ENCODE data around the gene KAT2A.

The KAT2A gene

GRCh38 chr17:42094375-42095069 is 26.6 kb downstream of the KAT2A start:
- DNase-seq (ENCODE audit: low read depth), result no peak

DNA sequence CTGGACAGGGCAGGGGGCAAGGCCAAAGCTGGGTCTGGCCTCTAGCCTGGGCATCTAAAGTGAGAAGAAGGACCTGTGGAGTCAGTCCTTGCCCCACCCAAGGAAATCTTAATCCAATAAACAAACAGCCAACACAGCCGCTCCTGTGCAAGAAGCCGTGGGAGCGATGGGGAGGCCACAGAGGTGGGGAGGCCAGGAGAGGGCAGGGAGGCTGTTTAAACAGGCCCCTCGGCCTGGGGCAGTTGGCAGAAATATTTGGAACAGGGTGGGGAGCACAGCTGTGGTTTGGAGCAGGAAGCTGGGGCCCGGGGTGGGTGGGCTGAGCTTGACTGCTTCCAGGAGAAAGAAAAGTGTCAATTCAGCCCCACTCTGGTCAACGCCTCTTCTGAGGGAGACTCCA is 28.2 kb downstream of the KAT2A start:
- no peak for DNase-seq (ENCODE audit: low read depth)

DNA sequence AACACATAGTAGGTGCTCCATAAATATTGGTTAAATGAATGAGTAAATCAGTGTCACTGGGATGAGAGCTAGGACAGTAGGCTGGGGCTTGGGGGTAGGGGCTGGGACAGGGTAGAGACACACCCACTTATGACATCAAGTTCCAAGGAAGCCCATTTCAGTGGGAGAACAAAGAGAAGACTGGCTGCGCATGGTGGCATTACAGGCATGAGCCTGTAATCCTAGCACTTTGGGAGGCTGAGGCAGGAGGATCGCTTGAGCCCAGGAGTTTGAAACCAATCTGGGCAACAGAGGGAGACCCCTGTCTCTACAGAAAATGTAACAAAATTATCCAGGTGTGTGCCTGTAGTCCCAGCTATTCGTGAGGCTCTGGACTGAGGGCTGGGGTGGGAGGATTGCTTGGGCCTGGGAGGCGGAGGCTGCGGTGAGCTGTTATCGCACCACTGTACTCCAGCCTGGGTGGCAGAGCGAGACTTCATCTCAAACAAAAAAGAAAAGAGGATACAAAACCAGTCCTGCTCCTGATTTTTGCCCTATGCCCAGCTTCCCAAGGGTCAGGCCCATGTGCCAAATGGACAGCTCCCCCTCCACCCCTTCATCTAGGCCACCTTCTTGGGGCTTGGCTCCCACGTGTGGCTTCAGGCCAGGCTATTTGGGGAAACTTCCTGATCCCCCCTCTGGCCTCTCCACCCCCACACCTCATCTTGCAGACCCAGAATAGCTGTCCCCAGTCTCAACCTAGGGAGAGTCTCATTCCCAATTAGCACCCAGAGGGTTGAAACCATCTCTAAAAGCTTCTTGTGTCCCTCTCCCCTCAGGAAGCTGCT is 30.0 kb downstream of the KAT2A start:
- no peak for DNase-seq (ENCODE audit: low read depth)

DNA sequence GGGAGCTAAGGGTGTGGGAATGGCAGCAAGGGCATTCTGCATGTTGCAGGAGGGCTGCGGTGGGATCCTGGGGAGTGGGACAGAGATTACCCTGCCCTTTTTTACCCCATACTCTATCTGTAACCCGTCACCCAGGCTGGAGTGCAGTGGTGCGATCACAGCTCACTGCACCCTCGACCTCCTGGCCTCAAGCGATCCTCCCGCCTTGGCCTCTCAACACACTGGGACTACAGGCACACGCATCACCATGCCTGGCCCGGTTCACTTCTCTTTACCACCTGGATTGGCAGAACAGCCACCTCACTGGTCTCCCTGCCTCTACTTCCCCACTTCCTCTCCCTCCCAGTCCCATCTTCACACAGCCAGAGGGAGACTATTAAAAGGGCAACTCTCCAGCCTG is 32.4 kb downstream of the KAT2A start:
- no peak for DNase-seq (ENCODE audit: low read depth)

DNA sequence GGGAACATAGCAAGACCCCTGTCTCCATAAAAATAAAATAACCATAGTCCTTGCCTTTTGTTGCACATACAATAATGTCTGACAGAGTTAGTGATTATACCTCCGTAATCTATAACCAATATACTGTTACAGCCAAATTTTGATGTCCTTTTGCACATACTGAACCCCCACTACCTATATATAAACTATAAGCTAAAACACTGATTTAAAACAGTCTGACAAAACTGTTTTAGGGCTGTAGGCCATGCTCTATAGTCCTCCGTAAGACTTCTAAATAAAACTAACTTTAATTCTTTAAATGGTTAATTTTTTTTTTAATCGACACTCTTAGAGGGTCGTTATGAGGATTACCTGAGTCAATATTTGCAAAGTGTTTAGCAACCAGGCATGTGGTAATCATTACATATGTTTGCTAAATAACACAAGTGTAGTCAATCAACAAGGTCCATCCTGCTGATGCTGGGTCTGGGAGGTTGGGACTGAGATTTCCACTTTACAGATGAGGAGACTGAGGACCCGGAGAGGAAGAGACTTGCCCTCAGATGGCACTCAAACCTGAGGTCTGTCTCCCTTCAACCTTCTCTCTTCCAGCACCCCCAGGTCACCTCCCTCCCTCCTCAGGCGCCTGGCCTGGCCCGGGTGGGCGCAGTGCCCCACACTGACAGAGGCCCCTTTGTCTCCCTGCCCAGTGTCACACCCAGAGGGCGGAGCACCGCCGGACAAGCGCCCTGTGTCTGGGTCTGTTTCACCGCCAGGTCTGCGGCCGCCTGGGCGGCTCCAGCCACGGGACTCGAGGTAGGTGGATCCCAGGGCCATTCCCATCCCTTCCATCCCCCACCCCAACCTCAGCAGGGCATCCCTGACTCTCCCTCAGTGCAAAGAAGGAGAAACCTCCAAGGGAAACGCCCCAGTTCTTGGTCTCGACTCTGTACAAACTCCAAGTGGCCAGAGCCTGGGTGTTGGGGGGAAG is 33.1 kb downstream of the KAT2A start:
- no peak for DNase-seq (ENCODE audit: low read depth)

- DNase-seq (ENCODE audit: low read depth), result no peak
Measured at GRCh38 chr17:42087042-42087701, 34.0 kb downstream of the KAT2A start.

- no peak for DNase-seq (ENCODE audit: low read depth)
Measured at GRCh38 chr17:42081516-42082129, 39.5 kb downstream of the KAT2A start.

- no peak for DNase-seq (ENCODE audit: low read depth)
Measured at GRCh38 chr17:42079541-42079940, 41.6 kb downstream of the KAT2A start.

- no peak for DNase-seq (ENCODE audit: low read depth)
Measured at GRCh38 chr17:42078396-42079043, 42.6 kb downstream of the KAT2A start.

DNA sequence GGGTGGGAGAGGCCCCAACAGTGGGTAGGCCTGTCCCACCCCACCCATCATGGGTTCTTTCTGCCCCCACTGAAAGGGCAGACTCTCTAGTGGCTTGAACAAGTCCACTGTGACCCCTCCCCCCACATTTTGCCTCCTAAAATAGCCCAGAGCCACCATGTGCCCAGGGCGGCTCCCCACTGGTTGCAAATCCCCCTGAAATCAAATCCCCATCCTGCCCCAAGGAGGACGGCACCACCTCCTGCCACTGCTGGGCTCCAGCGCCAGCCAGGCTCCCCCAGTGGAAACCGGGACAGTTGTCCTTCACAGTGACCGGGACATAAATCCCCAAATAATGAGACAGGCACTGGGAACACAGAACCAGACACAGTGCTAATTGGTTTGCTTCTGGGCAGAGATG is 43.4 kb downstream of the KAT2A start:
- no peak for DNase-seq (ENCODE audit: low read depth)

GRCh38 chr17:42076797-42077559 is 44.2 kb downstream of the KAT2A start:
- DNase-seq (ENCODE audit: low read depth), result no peak

DNA sequence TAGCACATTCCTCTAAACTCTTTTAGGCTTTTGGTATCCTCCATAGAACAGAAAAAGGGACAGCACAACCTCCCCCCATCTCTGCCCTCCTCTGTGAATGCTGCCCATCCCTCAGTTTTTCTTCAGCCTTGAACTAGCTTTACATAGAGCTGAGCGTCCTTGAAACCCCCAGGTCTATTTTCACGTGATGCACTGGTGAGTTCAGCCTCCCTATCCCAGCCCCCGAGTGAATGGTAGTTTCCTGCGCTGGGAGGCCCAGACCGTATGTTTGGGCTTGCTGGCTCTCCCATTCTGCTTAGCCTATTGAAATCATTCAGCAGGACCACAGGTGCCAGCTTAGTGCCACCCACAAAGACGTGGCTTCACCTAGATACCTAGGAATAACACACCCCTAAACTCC is 45.4 kb downstream of the KAT2A start:
- no peak for DNase-seq (ENCODE audit: low read depth)

DNA sequence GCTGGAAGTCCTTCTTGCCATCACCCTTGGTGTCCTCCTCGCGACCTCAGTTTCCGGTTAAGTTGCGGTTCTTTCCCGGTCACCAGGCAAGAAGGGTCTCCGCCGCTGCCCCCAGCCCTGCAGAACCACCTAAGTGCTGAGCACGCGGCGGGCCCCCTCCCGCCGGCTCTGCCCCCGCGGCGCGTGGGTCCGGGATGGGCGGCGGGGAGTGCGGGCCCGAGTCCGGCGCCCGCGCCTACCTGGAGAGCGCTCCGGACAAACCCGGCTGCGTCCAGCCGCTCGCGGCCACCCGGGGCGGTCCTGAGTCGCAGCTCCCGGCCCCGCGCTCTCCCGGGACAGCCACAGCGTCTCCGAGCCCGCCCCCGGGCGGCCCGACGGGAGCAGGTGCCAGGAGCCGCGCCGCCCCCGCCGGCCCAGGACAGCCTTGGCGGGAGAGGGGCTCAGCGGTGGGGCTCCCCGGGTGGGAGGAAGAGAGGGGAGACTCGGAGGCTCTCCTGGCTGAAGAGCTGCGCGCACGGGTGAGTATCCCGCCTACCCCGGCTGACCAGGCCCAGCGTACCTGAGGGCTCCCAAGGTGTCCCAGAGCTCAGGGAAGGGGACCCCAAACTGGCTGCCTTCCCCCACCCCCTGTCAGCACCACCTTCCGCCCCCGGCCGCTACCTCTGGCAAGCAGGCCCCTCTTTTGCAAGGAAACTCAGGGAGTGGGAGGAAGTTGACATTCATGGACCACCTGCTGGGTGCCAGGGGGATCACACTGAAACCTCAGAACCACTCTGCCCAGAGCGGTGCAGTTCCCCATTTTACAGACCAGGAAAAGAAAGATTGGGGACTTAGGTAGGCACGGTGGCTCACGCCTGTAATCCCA is 48.6 kb downstream of the KAT2A start:
- DNase-seq (ENCODE audit: low read depth), result no peak

DNA sequence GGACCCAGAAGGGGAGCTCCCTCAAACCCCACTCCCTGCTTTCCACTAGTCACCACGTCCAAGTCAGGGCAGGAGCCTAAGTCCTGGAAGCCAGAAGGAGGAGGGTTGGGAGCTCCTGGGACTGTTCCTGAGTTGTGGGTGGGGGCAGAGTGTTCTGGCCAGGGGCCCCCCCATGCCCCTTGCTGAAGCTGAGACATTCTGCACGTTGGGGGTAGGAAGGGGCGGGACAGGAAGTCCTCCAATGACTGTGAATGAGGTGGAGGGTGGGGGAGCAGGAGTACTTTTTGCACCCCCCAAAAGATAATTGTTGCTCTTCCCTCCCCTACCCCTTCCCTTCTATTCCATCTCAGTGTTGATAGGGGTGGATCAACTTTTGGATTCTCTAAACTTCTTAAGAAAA is 49.4 kb downstream of the KAT2A start:
- no peak for DNase-seq (ENCODE audit: low read depth)

DNA sequence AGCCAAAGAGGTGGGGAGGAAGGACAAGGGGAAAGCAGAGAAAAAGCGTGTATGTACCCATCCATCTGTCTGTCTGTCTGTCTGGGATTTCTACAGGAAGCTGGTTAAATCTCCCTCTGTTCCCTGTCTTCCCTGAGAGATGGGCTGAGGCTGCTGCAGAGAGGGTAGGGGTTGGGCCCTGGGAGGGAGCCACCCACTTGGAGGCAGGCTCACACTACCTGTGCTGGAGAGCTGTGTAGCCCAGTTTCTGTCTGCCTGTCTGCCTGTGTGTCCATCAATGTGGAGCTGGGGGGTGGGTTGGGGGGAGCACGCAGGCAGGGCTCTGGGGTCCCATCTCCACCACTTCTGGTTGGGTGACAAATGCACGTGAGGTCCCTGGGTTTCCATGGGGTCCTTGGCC is 52.2 kb downstream of the KAT2A start:
- DNase-seq (ENCODE audit: low read depth), result no peak

GRCh38 chr17:42067371-42068091 is 53.6 kb downstream of the KAT2A start:
- DNase-seq (ENCODE audit: low read depth), result peak; percentile 24

DNA sequence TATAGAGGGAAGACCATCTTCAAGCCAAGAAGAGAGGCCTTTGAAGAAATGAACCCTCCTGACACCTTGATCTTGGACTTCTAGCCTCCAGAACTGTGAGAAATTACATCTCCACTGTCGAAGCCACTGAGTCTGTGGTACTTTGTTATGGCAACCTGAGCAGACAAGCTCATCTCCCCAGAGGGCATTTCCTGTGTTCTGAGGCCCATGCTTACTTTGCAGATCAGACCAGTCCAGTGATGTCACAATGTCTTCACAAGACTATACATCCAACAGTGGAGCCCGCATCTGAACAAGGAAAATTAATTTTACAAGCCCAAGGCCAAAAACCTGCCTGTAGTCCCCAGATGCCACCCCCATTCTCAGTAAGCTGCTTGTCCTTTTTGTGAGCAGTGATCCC is 56.0 kb downstream of the KAT2A start:
- DNase-seq (ENCODE audit: low read depth), result no peak

All from T-helper 22 cell (primary cell).